IPS DF 19.7 (cell line): Measurements from ENCODE around the gene AOPEP.

Experiments used
- DNase-seq: peaks from one replicate; pipeline ENCODE4 v3.0.0-alpha.2; 2013; ENCODE audit warnings: low read depth, low spot score

AOPEP gene

GRCh38 chr9:95078939-95079338 lies 352.4 kb downstream of the AOPEP start:
- DNase-seq: no peak

- DNase-seq: no peak
Observed at GRCh38 chr9:95079461-95079860, 353.0 kb downstream of the AOPEP start.

GRCh38 chr9:95080961-95081647 lies 354.6 kb downstream of the AOPEP start:
- DNase-seq: no peak

GRCh38 chr9:95081998-95082397 lies 355.5 kb downstream of the AOPEP start:
- DNase-seq: no peak

GRCh38 chr9:95082401-95083084 lies 356.0 kb downstream of the AOPEP start:
- DNase-seq: no peak

GRCh38 chr9:95083086-95083768 lies 356.7 kb downstream of the AOPEP start:
- DNase-seq: no peak

GRCh38 chr9:95084254-95084934 lies 357.9 kb downstream of the AOPEP start:
- DNase-seq: no peak

GRCh38 chr9:95085036-95085770 lies 358.7 kb downstream of the AOPEP start:
- no peak for DNase-seq

- DNase-seq: no peak
Observed at GRCh38 chr9:95085861-95086563, 359.5 kb downstream of the AOPEP start.

GRCh38 chr9:95086564-95086955 lies 360.1 kb downstream of the AOPEP start:
- no peak for DNase-seq

GRCh38 chr9:95087659-95088242 lies 361.3 kb downstream of the AOPEP start:
- no peak for DNase-seq

- no peak for DNase-seq
Observed at GRCh38 chr9:95088421-95089161, 362.1 kb downstream of the AOPEP start.

GRCh38 chr9:95089257-95090022 lies 362.9 kb downstream of the AOPEP start:
- no peak for DNase-seq

GRCh38 chr9:95090023-95090791 lies 363.7 kb downstream of the AOPEP start:
- DNase-seq: no peak

- DNase-seq: no peak
Observed at GRCh38 chr9:95090871-95091577, 364.5 kb downstream of the AOPEP start.

GRCh38 chr9:95091601-95092261 lies 365.2 kb downstream of the AOPEP start:
- DNase-seq: no peak
